Naive thymus-derived CD8-positive, alpha-beta T cell (primary cell): ENCODE results near the gene PRCP. TPM values are rescaled to one million over a fixed set of nuclear protein-coding genes. Genes with fewer than 3 reads are reported as not detected.
"Not testable (repeated sequence)": the region's sequence is repeated elsewhere in the genome, so short reads cannot be mapped to it uniquely, and the experiment has no call there.

Source experiments
- ATAC-seq, 2 donors: fragments of 150-1000 bp; cut with Tn5 transposase in 1 of 2; sonication (Bioruptor Pico), chemical (Tn5 transposase) in 1 of 2; 1 replicate in 1 of 2; 2 replicates in 1 of 2; pipeline ENCODE4 v1.10.0; 2021; ENCODE audit warnings: mild to moderate bottlenecking in 2 of 2, moderate library complexity in 2 of 2
- POLR2A ChIA-PET: fragments of 350-600 bp; sonication (Branson Sonifier 250); formaldehyde crosslinking; loops from one replicate; lab custom pipeline; 2021; ENCODE audit warnings: antibody characterized with exemption; lab: Charles Lee
- DNase-seq, 10 donors: peaks; one replicate each; pipeline versions ENCODE4 v3.0.0 to v3.0.0-alpha.2; 2020 to 2022
- H3K27ac Mint-ChIP-seq, 10 donors: one replicate each; pipeline ENCODE4 v1.8.0; 2020 to 2022; ENCODE audit warnings: mild to moderate bottlenecking in 10 of 10, mixed read lengths in 10 of 10, moderate library complexity in 4 of 10, inconsistent platforms in 1 of 10
- H3K27me3 Mint-ChIP-seq, 5 donors: one replicate each; pipeline ENCODE4 v1.8.0; 2021 to 2022; ENCODE audit warnings: mixed read lengths in 5 of 5
- H3K36me3 Mint-ChIP-seq, 3 donors: one replicate each; pipeline ENCODE4 v1.8.0; 2020 to 2022; ENCODE audit warnings: mixed read lengths in 3 of 3, mild to moderate bottlenecking in 2 of 3, inconsistent platforms in 1 of 3
- H3K4me1 Mint-ChIP-seq, 4 donors: one replicate each; pipeline ENCODE4 v1.8.0; 2021 to 2022; ENCODE audit warnings: mixed read lengths in 4 of 4
- H3K4me3 Mint-ChIP-seq, 10 donors: one replicate each; pipeline ENCODE4 v1.8.0; 2020 to 2022; ENCODE audit warnings: mild to moderate bottlenecking in 10 of 10, mixed read lengths in 10 of 10, moderate library complexity in 6 of 10, inconsistent platforms in 1 of 10
- H3K9me3 Mint-ChIP-seq, 9 donors: one replicate each; pipeline ENCODE4 v1.8.0; 2020 to 2022; ENCODE audit warnings: mixed read lengths in 9 of 9, mild to moderate bottlenecking in 3 of 9, inconsistent platforms in 1 of 9, moderate library complexity in 1 of 9
- polyA plus RNA-seq, 3 donors: library from polyadenylated mRNA; unstranded; fragments of 300-500 nt; fragmentation: Illumina TruSeq; gene quantifications; one replicate each; pipeline ENCODE4 v1.2.3, GENCODE V29; 2021
- total RNA-seq, 8 experiments: library from RNA in 2 of 8; stranded (reverse) in 2 of 8; gene quantifications; one replicate each; pipeline ENCODE4 v1.2.3 and lab custom pipeline; 2021 to 2026

Gene PRCP
- total and polyA plus RNA-seq, 5 experiments from 2014 or later: 26.4 to 50.2 (median 48.3) TPM

DNA sequence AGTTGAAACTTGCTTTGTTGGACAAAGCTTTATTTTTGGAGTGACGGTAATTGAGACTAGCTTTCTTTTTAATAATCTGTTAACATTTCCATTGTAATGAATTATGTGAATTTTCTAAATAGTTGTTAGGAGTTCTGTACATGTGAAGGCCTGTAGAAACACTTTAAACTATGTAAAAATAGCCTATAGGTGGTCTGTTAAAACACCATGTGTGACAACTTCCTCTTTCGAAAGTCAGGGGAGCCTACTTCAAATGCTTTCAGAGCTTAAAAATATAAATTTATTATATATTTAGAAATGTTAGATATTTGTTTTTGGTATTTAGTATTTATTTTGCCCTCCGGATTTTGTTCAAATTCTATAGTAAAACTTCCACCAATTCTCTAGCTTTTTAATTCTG is 30.0 kb upstream of the PRCP start:
- H3K27ac Mint-ChIP-seq: peak overlapping the region in 5 of 10 donors; percentile 57 to 82 (median 70)
- POLR2A ChIA-PET: interaction anchor here (0.7 to 4.0 kb wide), 15 partner anchors 8 to 126 kb away, joined by 3 to 26 read pairs (median 4); partner anchors contain the start of genes DDIAS and PRCP
- H3K9me3 Mint-ChIP-seq: no peaks in the 10 kb centered on the region
- DNase-seq (no peak), ATAC-seq (no peak)
- peak overlapping the region in 1 of 10 donors; percentile 14 for H3K4me3 Mint-ChIP-seq
- H3K4me1 Mint-ChIP-seq: peaks cover 14 to 59% (median 52%) of the 10 kb centered on the region in 4 donors
- H3K27me3 Mint-ChIP-seq: no peaks in the 10 kb centered on the region
- no peaks in the 10 kb centered on the region for H3K36me3 Mint-ChIP-seq

- H3K36me3 Mint-ChIP-seq: no peaks in the 10 kb centered on the region
- peak overlapping the region in 3 of 10 donors; percentile 3 to 82 (median 25) for H3K27ac Mint-ChIP-seq
- POLR2A ChIA-PET: interaction anchor here (1.0 to 4.0 kb wide), 4 partner anchors 9 to 32 kb away, joined by 3 to 26 read pairs (median 5); no protein-coding TSS in a partner anchor
- no peaks in the 10 kb centered on the region for H3K27me3 Mint-ChIP-seq
- no peak overlapping the region for H3K4me3 Mint-ChIP-seq
- no peak for DNase-seq
- H3K9me3 Mint-ChIP-seq: no peaks in the 10 kb centered on the region
- ATAC-seq: no peak
- H3K4me1 Mint-ChIP-seq: peaks cover 13 to 61% (median 52%) of the 10 kb centered on the region in 4 donors
Observed at GRCh38 chr11:82929121-82929520, 28.9 kb upstream of the PRCP start.

DNA sequence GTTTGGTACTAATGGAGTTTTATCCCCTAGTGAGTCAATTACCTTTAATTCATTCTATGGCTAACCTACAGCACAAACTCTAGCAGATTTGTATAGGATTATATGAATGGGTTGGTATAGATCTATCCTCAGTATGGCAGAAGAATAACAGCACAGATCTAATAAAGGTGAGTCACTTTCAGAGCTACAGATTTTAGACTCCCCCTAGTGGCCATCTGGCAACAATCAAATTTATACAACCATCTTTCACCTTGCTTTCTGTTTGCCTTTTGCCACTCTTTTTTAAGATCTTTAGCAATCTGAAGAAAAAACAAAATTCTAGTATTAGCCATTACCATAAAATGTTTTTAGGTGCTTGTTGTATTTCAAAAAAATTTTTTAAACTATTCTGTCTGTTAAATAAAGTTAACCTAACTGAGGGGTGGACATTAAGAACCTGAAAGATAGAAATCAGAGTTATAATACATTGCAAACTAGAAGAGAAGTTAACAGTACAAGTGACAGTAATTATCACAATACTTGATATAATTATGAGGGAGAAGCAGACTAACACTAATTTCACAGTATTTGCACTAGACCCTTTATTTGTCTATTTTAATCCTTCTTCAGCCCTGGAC is 27.1 kb upstream of the PRCP start:
- Mint-ChIP-seq H3K4me3 (peak overlapping the region in 7 of 10 donors; percentile 18 to 67 (median 58)), H3K27ac (peak overlapping the region in 9 of 10 donors; percentile 18 to 87 (median 63))

GRCh38 chr11:82924522-82925224 is 24.4 kb upstream of the PRCP start:
- peak overlapping the region in 1 of 10 donors; percentile 2 for H3K27ac Mint-ChIP-seq
- DNase-seq: no peak
- no peaks in the 10 kb centered on the region for H3K27me3 Mint-ChIP-seq
- no peak for ATAC-seq
- POLR2A ChIA-PET: interaction anchor here (0.9 to 1.9 kb wide), 9 partner anchors 14 to 325 kb away, joined by 3 to 7 read pairs (median 4); partner anchors contain the start of gene PRCP
- peaks cover 0 to 11% (median 10%) of the 10 kb centered on the region in 3 donors for H3K36me3 Mint-ChIP-seq
- peaks cover 0 to 11% (median 6%) of the 10 kb centered on the region in 9 donors for H3K9me3 Mint-ChIP-seq
- H3K4me3 Mint-ChIP-seq: no peak overlapping the region
- peaks cover 24 to 62% (median 52%) of the 10 kb centered on the region in 4 donors for H3K4me1 Mint-ChIP-seq

More for the DNA sequence above, 27.1 kb upstream of the PRCP start:
- peaks cover 14 to 61% (median 50%) of the 10 kb centered on the region in 4 donors for H3K4me1 Mint-ChIP-seq
- ATAC-seq (peak; percentile 92 to 94), DNase-seq (peak in 8 of 10 donors; percentile 22 to 74 (median 58))
- no peaks in the 10 kb centered on the region for H3K9me3 Mint-ChIP-seq
- POLR2A ChIA-PET: interaction anchor here (0.6 to 2.3 kb wide), 6 partner anchors 28 to 81 kb away, joined by 3 to 8 read pairs (median 5); no protein-coding TSS in a partner anchor
- H3K36me3 Mint-ChIP-seq: peaks cover 0 to 5% (median 0%) of the 10 kb centered on the region in 3 donors
- no peaks in the 10 kb centered on the region for H3K27me3 Mint-ChIP-seq

GRCh38 chr11:82922396-82923173 is 22.4 kb upstream of the PRCP start:
- Mint-ChIP-seq H3K27ac (peak overlapping the region; percentile 18 to 91 (median 62)), H3K4me1 (peaks cover 25 to 63% (median 58%) of the 10 kb centered on the region in 4 donors), H3K36me3 (peaks cover 0 to 27% (median 24%) of the 10 kb centered on the region in 3 donors), H3K9me3 (peaks cover 0 to 25% (median 12%) of the 10 kb centered on the region in 9 donors), H3K4me3 (peak overlapping the region in 3 of 10 donors; percentile 12 to 80 (median 33))
- H3K27me3 Mint-ChIP-seq, DNase-seq, ATAC-seq: not testable (repeated sequence)
- POLR2A ChIA-PET: interaction anchor here (1.0 to 1.2 kb wide), 2 partner anchors 22 to 38 kb away, joined by 3 to 6 read pairs; no protein-coding TSS in a partner anchor

GRCh38 chr11:82920227-82920626 is 20.0 kb upstream of the PRCP start:
- peaks cover 24 to 56% (median 50%) of the 10 kb centered on the region in 4 donors for H3K4me1 Mint-ChIP-seq
- H3K36me3 Mint-ChIP-seq: peaks cover 0 to 36% (median 26%) of the 10 kb centered on the region in 3 donors
- POLR2A ChIA-PET: interaction anchor here (0.8 to 3.3 kb wide), 10 partner anchors 9 to 237 kb away, joined by 3 to 15 read pairs (median 4); partner anchors contain the start of genes DDIAS and PCF11
- not testable (repeated sequence) for ATAC-seq, H3K27me3 Mint-ChIP-seq
- peak overlapping the region; percentile 86 to 96 (median 92) for H3K27ac Mint-ChIP-seq
- peak in 3 of 10 donors; percentile 47 to 65 (median 64) for DNase-seq
- H3K4me3 Mint-ChIP-seq: peak overlapping the region; percentile 50 to 84 (median 76)
- peaks cover 0 to 31% (median 12%) of the 10 kb centered on the region in 9 donors for H3K9me3 Mint-ChIP-seq

DNA sequence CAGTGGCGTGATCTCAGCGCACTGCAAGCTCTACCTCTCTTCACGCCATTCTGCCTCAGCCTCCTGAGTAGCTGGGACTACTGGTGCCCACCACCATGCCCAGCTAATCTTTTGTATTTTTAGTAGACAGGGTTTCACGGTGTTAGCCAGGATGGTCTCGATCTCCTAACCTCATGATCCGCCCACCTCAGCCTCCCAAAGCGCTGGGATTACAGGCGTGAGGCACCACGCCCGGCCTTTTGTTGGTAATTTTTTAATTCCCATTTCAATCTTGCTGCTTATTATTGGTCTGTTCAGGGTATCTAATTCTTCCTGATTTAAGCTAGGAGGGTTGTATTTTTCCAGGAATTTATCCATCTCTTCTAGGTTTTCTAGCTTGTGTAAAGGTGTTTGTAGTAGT is 19.6 kb upstream of the PRCP start:
- POLR2A ChIA-PET: interaction anchor here (0.8 to 3.3 kb wide), 9 partner anchors 10 to 237 kb away, joined by 3 to 15 read pairs (median 4); partner anchors contain the start of genes DDIAS and PCF11
- not testable (repeated sequence) for H3K27me3 Mint-ChIP-seq, ATAC-seq, DNase-seq
- Mint-ChIP-seq H3K36me3 (peaks cover 0 to 36% (median 26%) of the 10 kb centered on the region in 3 donors), H3K9me3 (peaks cover 0 to 31% (median 12%) of the 10 kb centered on the region in 9 donors), H3K4me3 (peak overlapping the region; percentile 50 to 84 (median 76)), H3K27ac (peak overlapping the region; percentile 86 to 96 (median 92)), H3K4me1 (peaks cover 24 to 55% (median 50%) of the 10 kb centered on the region in 4 donors)

DNA sequence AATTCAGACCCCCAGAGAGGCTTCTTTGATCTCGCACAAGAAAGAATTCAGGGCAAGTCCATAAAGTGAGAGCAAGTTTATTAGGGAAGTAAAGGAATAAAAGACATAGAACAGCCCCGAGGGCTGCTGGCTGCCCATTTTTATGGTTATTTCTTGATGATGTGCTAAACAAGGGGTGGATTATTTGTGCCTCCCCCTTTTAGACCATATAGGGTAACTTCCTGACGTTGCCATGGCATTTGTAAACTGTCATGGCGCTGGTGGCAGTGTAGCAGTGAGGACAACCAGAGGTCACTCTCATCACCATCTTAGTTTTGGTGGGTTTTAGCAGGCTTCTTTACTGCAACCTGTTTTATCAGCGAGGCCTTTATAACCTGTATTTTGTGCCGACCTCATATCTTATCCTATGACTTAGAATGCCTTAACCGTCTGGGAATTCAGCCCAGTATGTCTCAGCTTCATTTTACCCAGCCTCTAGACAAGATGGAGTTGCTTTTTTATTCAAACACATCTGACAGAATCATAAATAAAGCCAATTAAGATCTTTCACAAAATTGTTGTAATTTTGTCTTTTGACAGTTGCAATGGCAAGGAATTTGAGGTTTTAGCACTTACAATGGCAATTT is 8.9 kb upstream of the PRCP start:
- POLR2A ChIA-PET: interaction anchor here (1.1 kb wide), 1 partner anchor 51 kb away, joined by 3 read pairs; no protein-coding TSS in a partner anchor
- no peak for DNase-seq

DNA sequence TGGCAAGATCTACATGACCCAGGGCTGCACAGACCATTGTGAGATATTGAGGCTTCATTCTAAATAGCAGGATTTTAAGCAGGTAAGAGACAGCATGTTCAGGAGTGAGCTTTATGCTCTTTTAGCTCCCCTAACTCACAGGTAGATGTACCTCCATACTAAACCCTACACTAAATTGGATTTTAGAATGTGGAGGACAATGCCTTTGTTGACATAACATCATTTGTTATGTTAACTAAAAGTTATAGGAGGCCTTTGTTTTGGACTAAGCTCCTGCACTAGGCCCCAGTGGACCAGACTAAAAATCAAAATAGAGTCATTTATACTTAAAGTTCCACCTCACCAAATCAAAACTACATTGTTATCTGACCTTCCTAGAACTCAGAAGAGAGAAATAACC is 8.1 kb upstream of the PRCP start:
- peak overlapping the region in 8 of 10 donors; percentile 6 to 84 (median 59) for H3K27ac Mint-ChIP-seq
- ATAC-seq: no peak
- H3K36me3 Mint-ChIP-seq: peaks cover 0 to 15% (median 14%) of the 10 kb centered on the region in 3 donors
- DNase-seq: no peak
- peaks cover 3 to 36% (median 31%) of the 10 kb centered on the region in 4 donors for H3K4me1 Mint-ChIP-seq
- no peaks in the 10 kb centered on the region for H3K27me3 Mint-ChIP-seq
- no peak overlapping the region for H3K4me3 Mint-ChIP-seq
- H3K9me3 Mint-ChIP-seq: peaks cover 0 to 16% (median 8%) of the 10 kb centered on the region in 9 donors
- POLR2A ChIA-PET: interaction anchor here (1.0 to 1.1 kb wide), 3 partner anchors 23 to 378 kb away, joined by 3 to 4 read pairs (median 4); partner anchors contain the start of gene CCDC90B

More for the DNA sequence above, 8.9 kb upstream of the PRCP start:
- ATAC-seq: no peak
- no peaks in the 10 kb centered on the region for H3K27me3 Mint-ChIP-seq
- peaks cover 0 to 16% (median 8%) of the 10 kb centered on the region in 9 donors for H3K9me3 Mint-ChIP-seq
- peaks cover 3 to 36% (median 31%) of the 10 kb centered on the region in 4 donors for H3K4me1 Mint-ChIP-seq
- H3K27ac Mint-ChIP-seq: peak overlapping the region in 5 of 10 donors; percentile 29 to 84 (median 60)
- peaks cover 0 to 15% (median 14%) of the 10 kb centered on the region in 3 donors for H3K36me3 Mint-ChIP-seq
- no peak overlapping the region for H3K4me3 Mint-ChIP-seq

- Mint-ChIP-seq H3K9me3 (peaks cover 0 to 10% (median 5%) of the 10 kb centered on the region in 9 donors), H3K4me1 (peaks cover 6 to 38% (median 34%) of the 10 kb centered on the region in 4 donors), H3K27me3 (no peaks in the 10 kb centered on the region), H3K4me3 (no peak overlapping the region), H3K36me3 (peaks cover 0 to 10% (median 8%) of the 10 kb centered on the region in 3 donors), H3K27ac (peak overlapping the region in 8 of 10 donors; percentile 15 to 84 (median 46))
- no peak for DNase-seq
- ATAC-seq: no peak
- POLR2A ChIA-PET: interaction anchor here (1.1 to 1.3 kb wide), 2 partner anchors 53 to 379 kb away, joined by 4 to 6 read pairs; partner anchors contain the start of gene CCDC90B
Observed at GRCh38 chr11:82907371-82907770, 7.1 kb upstream of the PRCP start.
